ENCODE data around the gene ANKRD55. TPM values are rescaled to one million over a fixed set of nuclear protein-coding genes. Genes with fewer than 3 reads are reported as not detected.

Gene ANKRD55
- total RNA-seq (under 1 TPM in 1 of 7 donors, not detected in 6; 0.25 TPM), polyA plus RNA-seq (under 1 TPM; 0.05 to 0.23 TPM)
- long read RNA-seq, donor 1, result 0 reads
- long read RNA-seq, donor 2, result 0 reads
- long read RNA-seq, donor 3, result 0 reads

DNA sequence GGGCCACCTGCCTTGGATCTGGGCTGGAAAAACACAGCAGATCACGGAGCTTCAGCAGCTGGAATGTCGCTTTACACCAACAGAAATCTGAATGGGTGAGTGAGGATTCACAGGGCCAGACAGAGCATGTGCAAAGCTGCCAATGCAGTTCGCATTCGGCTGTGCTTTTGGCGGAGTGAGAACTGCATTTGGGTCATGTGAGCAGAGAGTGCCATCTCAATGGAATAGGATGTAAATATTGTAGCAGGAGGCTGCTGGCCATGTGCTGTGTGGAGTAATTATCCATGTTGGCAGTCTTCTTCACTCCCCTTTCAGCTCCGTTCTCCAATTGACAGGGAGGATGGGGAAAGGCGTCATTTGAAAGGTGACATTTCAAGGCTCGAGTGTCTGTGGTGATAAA lies at the start of gene ANKRD55:
TSS of gene ANKRD55 (minus strand) at position 101 of the 400 bp plus-strand sequence. CDS start 417 bp downstream, outside the sequence.
- intact Hi-C loops (cut with DNase I), result no loop called here
- 39 to 45% (median 44%) methylated on average over 8 of the region's 8 CpGs for WGBS, 3 donors

DNA sequence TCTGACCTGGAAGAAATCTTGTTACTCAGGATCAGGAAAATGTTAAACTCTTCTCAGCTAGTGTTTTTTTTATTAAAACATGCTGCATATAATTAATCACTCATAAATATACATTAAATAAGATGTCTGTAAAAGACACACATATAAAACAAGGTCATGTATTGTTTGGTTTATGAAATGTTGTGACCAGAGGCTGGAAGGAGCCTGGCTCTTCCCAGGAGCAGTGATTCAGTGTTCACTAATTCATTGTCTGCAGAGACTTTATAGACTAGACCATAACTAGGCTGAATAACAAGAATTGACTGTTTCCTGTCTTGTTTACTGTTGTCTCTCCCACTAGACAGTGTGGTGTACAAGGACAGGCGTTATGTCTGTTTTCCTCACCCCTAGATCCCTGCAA lies 49.1 kb upstream of the ANKRD55 start:
- WGBS, 3 donors, result 82 to 93% (median 84%) methylated on average over 1 of the region's 1 CpG
- Histone ChIP-seq H3K4me1 (ENCODE audit: insufficient read depth) (peaks cover 2% of the 10 kb centered on the region), H3K9me3 (no peaks in the 10 kb centered on the region), H3K36me3 (no peaks in the 10 kb centered on the region), H3K27ac (no peak overlapping the region), H3K4me3 (no peak overlapping the region), H3K27me3 (no peaks in the 10 kb centered on the region)
- no peak for DNase-seq
- intact Hi-C loops (cut with DNase I), result loop anchor here in 1 of 4 donors (5.0 kb wide), 1 partner anchor 75 kb away; no protein-coding TSS in a partner anchor
- TF ChIP-seq, protein P1, sequence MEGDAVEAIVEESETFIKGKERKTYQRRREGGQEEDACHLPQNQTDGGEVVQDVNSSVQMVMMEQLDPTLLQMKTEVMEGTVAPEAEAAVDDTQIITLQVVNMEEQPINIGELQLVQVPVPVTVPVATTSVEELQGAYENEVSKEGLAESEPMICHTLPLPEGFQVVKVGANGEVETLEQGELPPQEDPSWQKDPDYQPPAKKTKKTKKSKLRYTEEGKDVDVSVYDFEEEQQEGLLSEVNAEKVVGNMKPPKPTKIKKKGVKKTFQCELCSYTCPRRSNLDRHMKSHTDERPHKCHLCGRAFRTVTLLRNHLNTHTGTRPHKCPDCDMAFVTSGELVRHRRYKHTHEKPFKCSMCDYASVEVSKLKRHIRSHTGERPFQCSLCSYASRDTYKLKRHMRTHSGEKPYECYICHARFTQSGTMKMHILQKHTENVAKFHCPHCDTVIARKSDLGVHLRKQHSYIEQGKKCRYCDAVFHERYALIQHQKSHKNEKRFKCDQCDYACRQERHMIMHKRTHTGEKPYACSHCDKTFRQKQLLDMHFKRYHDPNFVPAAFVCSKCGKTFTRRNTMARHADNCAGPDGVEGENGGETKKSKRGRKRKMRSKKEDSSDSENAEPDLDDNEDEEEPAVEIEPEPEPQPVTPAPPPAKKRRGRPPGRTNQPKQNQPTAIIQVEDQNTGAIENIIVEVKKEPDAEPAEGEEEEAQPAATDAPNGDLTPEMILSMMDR (IDR thresholded peaks at IDR 0.05), result no peak
- no peak for TF ChIP-seq POLR2A (IDR thresholded peaks at IDR 0.05)
- TF ChIP-seq EP300 (IDR thresholded peaks at IDR 0.05), result no peak

More for the DNA sequence above, at the start of gene ANKRD55:
- Histone ChIP-seq H3K27ac (no peak within 1 kb of the TSS), H3K36me3 (no peaks in the 10 kb centered on the region), H3K4me1 (ENCODE audit: insufficient read depth) (no peaks in the 10 kb centered on the region), H3K27me3 (no peaks in the 10 kb centered on the region), H3K4me3 (no peak within 1 kb of the TSS), H3K9me3 (no peaks in the 10 kb centered on the region)
- no peak for DNase-seq
- TF ChIP-seq EP300 (IDR thresholded peaks at IDR 0.05) (no peak), POLR2A (IDR thresholded peaks at IDR 0.05) (no peak)
- TF ChIP-seq, protein P1 (IDR thresholded peaks at IDR 0.05), result no peak

DNA sequence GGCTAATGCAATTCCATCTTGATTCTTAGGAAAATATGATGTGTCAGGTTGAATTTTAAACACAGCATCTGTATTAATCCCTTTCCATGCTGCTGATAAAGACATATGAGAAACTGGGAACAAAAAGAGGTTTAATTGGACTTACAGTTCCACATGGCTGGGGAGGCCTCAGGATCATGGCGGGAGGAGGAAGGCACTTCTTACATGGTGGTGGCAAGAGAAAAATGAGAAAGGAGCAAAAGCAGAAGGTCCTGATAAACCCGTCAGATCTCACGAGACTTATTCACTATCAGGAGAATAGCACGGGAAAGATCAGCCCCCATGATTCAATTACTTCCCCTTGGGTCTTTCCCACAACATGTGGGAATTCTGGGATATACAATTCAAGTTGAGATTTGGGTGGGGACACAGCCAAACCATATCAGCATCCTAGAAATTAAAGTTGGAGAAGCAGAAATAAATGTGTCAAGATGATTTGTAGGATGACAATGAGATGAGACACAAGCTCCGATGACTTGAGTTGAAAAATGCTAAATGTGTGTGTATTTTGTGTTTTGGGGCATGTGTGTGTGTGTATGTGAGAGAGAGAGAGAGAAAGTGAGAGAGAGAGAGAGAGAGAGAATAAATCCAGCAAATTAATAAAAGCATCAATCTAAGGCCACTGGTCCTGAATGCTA lies 48.5 kb upstream of the ANKRD55 start:
- intact Hi-C loops (cut with DNase I), result loop anchor here in 1 of 4 donors (5.0 kb wide), 1 partner anchor 76 kb away; no protein-coding TSS in a partner anchor
- peaks cover 2% of the 10 kb centered on the region for H3K4me1 ChIP-seq (ENCODE audit: insufficient read depth)
- DNase-seq, result no peak
- H3K27ac ChIP-seq, result no peak overlapping the region
- no peak overlapping the region for H3K4me3 ChIP-seq
- WGBS, 3 donors, result 79 to 86% (median 80%) methylated on average over 5 of the region's 5 CpGs
- TF ChIP-seq POLR2A (IDR thresholded peaks at IDR 0.05), result no peak
- no peak for TF ChIP-seq EP300 (IDR thresholded peaks at IDR 0.05)
- TF ChIP-seq, protein P1 (IDR thresholded peaks at IDR 0.05), result no peak
- H3K9me3 ChIP-seq, result no peaks in the 10 kb centered on the region
- H3K36me3 ChIP-seq, result no peaks in the 10 kb centered on the region
- H3K27me3 ChIP-seq, result no peaks in the 10 kb centered on the region

DNA sequence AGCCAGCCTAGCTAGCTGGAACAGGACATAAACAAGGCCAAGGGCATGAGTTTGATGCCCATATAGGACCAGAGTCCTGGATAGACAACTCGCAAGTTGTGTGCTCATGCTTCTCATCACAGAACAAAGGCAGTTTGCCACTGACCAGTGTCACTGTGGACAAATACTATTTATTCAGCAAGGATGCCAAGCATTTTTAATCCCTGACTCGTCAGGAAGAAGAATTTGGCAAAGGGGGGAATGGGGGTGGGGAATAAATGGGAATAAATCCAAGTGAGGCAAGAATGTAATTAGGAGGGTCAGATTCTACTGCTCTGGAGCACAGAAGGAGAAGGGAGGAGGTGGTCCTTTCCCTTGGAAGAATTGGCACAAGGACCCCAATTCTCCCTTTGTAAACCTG lies 46.8 kb upstream of the ANKRD55 start:
- no peak for TF ChIP-seq EP300 (IDR thresholded peaks at IDR 0.05)
- TF ChIP-seq, protein P1 (IDR thresholded peaks at IDR 0.05), result no peak
- no peak for TF ChIP-seq POLR2A (IDR thresholded peaks at IDR 0.05)
- Histone ChIP-seq H3K36me3 (no peaks in the 10 kb centered on the region), H3K27ac (no peak overlapping the region), H3K9me3 (no peaks in the 10 kb centered on the region), H3K4me1 (ENCODE audit: insufficient read depth) (peaks cover 2% of the 10 kb centered on the region), H3K4me3 (no peak overlapping the region), H3K27me3 (no peaks in the 10 kb centered on the region)
- no peak for DNase-seq
- WGBS, 3 donors, result 23 to 41% (median 27%) methylated on average over 2 of the region's 2 CpGs
- intact Hi-C loops (cut with DNase I), result loop anchor here in 3 of 4 donors (5.0 to 10.0 kb wide), 4 partner anchors 77 to 945 kb away; no protein-coding TSS in a partner anchor
